ENCODE data around the gene CFAP57. TPM values are rescaled to one million over a fixed set of nuclear protein-coding genes. Genes with fewer than 3 reads are reported as not detected.
"Not testable (repeated sequence)": the region's sequence is repeated elsewhere in the genome, so short reads cannot be mapped to it uniquely, and the experiment has no call there.

CFAP57 gene
- polyA plus RNA-seq, 6 donors from 2014 or later = 0.13 to 1.0 (median 0.24) TPM

DNA sequence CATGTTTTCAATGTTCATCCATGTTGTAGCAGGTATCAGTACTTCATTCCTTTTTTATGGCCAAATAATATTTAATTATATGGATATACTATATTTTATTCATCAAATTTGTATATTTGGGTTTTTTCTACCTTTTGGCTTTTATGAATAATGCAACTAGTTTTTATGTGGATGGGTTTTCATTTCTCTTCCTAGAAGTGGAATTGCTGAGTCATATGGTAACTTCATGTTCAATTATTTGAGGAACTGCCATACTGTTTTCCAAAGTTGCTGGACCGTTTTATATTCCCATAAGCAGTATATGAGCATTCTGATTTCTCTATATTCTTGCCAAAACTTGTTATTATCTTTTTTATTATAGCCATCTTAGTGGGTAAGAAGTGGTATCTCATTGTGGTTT is 16.0 kb downstream of the CFAP57 start:
- Mint-ChIP-seq H3K4me1 (no peaks in the 10 kb centered on the region), H3K9me3 (peaks cover 0 to 42% (median 5%) of the 10 kb centered on the region in 7 donors), H3K27me3 (peaks cover 18 to 26% (median 25%) of the 10 kb centered on the region in 3 donors), H3K4me3 (no peak overlapping the region), H3K27ac (no peak overlapping the region), H3K36me3 (peaks cover 0 to 19% of the 10 kb centered on the region in 2 donors)
- ATAC-seq (ENCODE audit: low read depth in 2 of 2) = no peak
- DNase-seq = no peak

GRCh38 chr1:43194509-43194908 is 22.4 kb downstream of the CFAP57 start:
- peaks cover 15 to 32% (median 20%) of the 10 kb centered on the region in 3 donors for H3K27me3 Mint-ChIP-seq
- H3K9me3 Mint-ChIP-seq = peaks cover 4 to 48% (median 14%) of the 10 kb centered on the region in 7 donors
- H3K36me3 Mint-ChIP-seq = peaks cover 0 to 25% of the 10 kb centered on the region in 2 donors
- H3K4me3 Mint-ChIP-seq = no peak overlapping the region
- DNase-seq (no peak), ATAC-seq (ENCODE audit: low read depth in 2 of 2) (no peak)
- H3K27ac Mint-ChIP-seq = no peak overlapping the region
- no peaks in the 10 kb centered on the region for H3K4me1 Mint-ChIP-seq

- no peak for DNase-seq
- Mint-ChIP-seq H3K36me3 (peaks cover 0 to 8% of the 10 kb centered on the region in 2 donors), H3K27ac (no peak overlapping the region), H3K9me3 (peaks cover 3 to 20% (median 8%) of the 10 kb centered on the region in 7 donors), H3K4me3 (no peak overlapping the region), H3K27me3 (peaks cover 9 to 19% (median 9%) of the 10 kb centered on the region in 3 donors), H3K4me1 (no peaks in the 10 kb centered on the region)
- ATAC-seq (ENCODE audit: low read depth in 2 of 2) = no peak
These were observed 25.4 kb downstream of the CFAP57 start for GRCh38 chr1:43197343-43198127.

DNA sequence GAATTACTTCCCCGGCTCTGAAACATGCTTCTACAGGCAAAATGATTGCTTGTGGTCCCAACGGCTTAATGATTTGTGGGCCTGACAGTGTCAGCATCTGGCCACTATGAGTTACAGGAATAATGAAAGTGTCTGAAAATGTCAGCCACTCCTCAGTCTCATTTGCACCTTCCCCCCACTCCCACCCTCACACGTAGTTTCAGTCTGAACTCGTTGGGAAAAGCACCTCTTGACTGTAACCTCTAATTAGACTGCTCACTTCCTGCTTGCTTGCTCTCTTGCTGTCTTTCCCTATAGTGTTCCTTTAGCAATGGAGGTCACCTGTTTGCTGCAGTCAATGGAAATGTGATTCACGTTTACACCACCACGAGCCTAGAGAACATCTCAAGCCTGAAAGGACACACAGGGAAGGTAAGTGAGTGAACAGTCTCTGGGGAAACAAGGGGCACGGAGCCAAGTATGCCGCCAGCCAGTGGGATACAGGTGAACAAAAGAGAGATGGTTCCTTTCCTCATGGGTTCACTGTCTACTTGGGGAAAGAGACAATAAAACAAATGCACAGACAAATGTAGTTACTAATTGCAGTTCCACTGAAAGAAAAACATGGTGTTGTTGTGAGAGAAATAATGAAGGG is 27.1 kb downstream of the CFAP57 start:
- H3K9me3 Mint-ChIP-seq = peaks cover 4 to 15% (median 11%) of the 10 kb centered on the region in 7 donors
- H3K4me3 Mint-ChIP-seq = no peak overlapping the region
- H3K27me3 Mint-ChIP-seq = peaks cover 5 to 17% (median 9%) of the 10 kb centered on the region in 3 donors
- no peaks in the 10 kb centered on the region for H3K4me1 Mint-ChIP-seq
- no peak for DNase-seq
- ATAC-seq (ENCODE audit: low read depth in 2 of 2) = no peak
- H3K36me3 Mint-ChIP-seq = peaks cover 5 to 10% of the 10 kb centered on the region in 2 donors
- H3K27ac Mint-ChIP-seq = no peak overlapping the region

DNA sequence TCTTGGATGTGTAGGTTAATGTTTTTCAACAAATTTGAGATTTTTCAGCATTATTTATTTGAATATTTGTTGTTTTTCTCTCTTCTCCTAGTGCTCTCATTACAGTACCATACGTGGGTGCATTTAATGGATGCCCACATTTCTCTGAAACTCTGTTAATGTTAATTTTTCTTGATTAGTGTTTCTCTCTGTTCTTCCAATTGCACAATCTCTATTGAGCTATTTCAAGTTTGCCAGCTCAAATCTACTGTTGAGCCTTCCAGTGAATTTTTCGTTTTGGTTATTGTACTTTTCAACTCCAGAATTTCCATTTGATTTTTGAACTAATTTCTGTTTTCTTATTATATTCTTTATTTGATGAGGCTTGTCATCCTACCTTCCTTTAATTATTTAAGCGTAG is 31.7 kb downstream of the CFAP57 start:
- peaks cover 8 to 9% of the 10 kb centered on the region in 2 donors for H3K36me3 Mint-ChIP-seq
- peaks cover 0 to 16% (median 6%) of the 10 kb centered on the region in 7 donors for H3K9me3 Mint-ChIP-seq
- H3K27ac Mint-ChIP-seq = no peak overlapping the region
- no peak overlapping the region for H3K4me3 Mint-ChIP-seq
- ATAC-seq (ENCODE audit: low read depth in 2 of 2) (no peak), DNase-seq (no peak)
- peaks cover 0 to 11% (median 0%) of the 10 kb centered on the region in 3 donors for H3K27me3 Mint-ChIP-seq
- H3K4me1 Mint-ChIP-seq = peaks cover 4 to 8% (median 6%) of the 10 kb centered on the region in 3 donors

DNA sequence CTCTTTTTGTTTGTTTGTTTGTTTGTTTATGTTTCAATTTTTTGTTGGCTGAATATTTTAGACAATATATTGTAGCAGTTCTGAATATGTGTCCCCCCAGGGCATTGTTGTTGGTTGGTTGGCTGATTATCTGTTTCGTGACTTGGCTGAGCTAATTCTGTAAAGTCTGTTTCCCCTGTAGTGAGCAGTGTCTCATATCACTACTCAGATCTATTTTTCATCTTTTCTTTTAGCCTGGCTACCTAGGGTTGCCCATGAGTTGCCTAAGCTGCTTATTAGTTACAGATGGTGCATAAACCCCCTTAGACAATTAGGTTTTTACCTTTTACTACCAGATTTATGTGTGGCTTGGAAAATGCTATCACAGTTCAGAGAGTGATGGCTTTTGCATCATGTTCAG is 32.3 kb downstream of the CFAP57 start:
- Mint-ChIP-seq H3K36me3 (peaks cover 8 to 9% of the 10 kb centered on the region in 2 donors), H3K27me3 (peaks cover 0 to 11% (median 0%) of the 10 kb centered on the region in 3 donors), H3K27ac (peak overlapping the region in 1 of 6 donors; percentile 49), H3K4me1 (peaks cover 4 to 8% (median 6%) of the 10 kb centered on the region in 3 donors), H3K4me3 (no peak overlapping the region), H3K9me3 (peaks cover 0 to 16% (median 6%) of the 10 kb centered on the region in 7 donors)
- ATAC-seq (ENCODE audit: low read depth in 2 of 2) (no peak), DNase-seq (no peak)

DNA sequence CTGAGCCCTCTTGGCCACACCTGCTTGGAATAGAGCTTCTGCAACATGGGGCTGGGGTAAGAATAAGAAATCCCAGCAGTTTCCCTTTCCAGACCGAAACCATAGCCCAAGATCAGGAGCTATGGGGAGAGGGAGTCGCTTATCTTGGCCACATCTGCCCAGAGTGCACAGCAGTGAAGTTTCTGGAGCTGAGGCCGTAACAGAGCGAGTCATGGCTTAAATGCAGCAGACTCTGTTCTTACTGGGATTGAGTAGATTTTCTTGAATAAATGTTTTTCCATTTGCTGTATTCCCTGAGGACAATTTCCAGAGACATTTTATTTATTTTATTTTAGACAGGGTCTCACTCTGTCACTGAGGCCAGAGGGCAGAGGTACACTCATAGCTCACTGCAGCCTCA is 33.5 kb downstream of the CFAP57 start:
- Mint-ChIP-seq H3K27ac (no peak overlapping the region), H3K4me3 (no peak overlapping the region), H3K36me3 (peaks cover 8 to 9% of the 10 kb centered on the region in 2 donors), H3K27me3 (peaks cover 0 to 11% (median 0%) of the 10 kb centered on the region in 3 donors), H3K4me1 (peaks cover 4 to 8% (median 6%) of the 10 kb centered on the region in 3 donors), H3K9me3 (peaks cover 0 to 16% (median 6%) of the 10 kb centered on the region in 7 donors)
- no peak for DNase-seq
- ATAC-seq (ENCODE audit: low read depth in 2 of 2) = no peak

DNA sequence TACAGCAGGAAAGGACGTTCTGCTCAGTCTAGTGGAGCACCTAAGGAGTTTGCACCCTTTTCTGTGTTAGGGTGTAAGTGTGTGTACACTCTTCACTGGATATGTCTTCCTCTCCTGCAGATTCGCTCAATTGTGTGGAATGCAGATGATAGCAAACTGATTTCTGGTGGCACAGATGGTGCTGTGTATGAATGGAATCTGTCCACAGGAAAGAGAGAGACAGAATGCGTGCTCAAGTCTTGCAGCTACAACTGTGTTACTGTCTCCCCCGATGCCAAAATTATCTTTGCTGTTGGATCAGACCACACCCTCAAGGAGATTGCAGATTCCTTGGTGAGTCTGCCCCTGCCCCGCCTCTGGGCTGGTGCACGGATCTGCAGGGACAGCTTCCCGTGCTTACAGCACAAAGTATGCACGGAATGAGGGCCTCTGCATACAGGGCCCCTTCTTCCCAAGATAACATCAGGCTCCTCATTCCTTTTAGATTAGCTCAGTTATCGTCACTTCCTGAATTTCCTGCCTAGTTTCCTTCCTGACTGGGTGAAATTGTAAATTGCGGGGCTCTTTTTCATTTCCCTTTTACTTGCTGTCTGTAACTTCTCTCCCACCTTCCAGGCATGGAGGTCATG is 34.6 kb downstream of the CFAP57 start:
- Mint-ChIP-seq H3K9me3 (peaks cover 0 to 16% (median 6%) of the 10 kb centered on the region in 7 donors), H3K4me1 (peaks cover 4 to 8% (median 6%) of the 10 kb centered on the region in 3 donors), H3K27ac (no peak overlapping the region), H3K36me3 (peaks cover 8 to 9% of the 10 kb centered on the region in 2 donors), H3K4me3 (no peak overlapping the region), H3K27me3 (peaks cover 0 to 11% (median 0%) of the 10 kb centered on the region in 3 donors)
- DNase-seq (no peak), ATAC-seq (ENCODE audit: low read depth in 2 of 2) (no peak)

DNA sequence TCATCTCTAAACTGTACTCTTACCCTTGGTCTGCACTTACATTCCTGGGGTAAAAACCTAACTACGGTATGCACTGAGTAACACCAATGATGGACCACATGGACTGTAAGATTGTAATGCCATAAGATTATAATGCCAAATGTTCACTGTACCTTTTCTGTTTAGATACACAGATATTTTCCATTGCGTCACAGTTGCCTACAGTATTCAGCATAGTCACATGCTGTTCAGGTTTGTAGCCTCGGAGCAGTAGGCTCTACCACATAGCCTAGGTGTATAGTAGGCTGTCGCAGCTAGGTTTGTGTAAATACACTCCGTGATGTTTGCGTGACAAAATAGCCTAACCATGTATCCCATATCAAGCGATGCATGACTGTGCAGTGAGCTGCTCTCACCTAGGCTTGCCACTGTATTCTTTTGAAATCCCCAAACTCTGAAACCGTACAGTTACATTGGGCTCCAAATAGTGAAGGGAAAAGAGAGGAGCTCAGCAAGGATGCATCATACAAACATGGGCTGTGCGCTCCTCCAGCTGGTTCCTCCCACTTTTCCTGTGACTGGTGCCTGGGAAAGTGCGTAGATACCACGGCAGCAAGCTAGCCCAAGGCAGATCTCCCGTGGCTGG is 35.2 kb downstream of the CFAP57 start:
- H3K4me3 Mint-ChIP-seq = peak overlapping the region in 1 of 8 donors; percentile 27
- no peak overlapping the region for H3K27ac Mint-ChIP-seq
- peaks cover 0 to 11% (median 0%) of the 10 kb centered on the region in 3 donors for H3K27me3 Mint-ChIP-seq
- DNase-seq (no peak), ATAC-seq (ENCODE audit: low read depth in 2 of 2) (no peak)
- H3K36me3 Mint-ChIP-seq = peaks cover 8 to 9% of the 10 kb centered on the region in 2 donors
- peaks cover 0 to 16% (median 6%) of the 10 kb centered on the region in 7 donors for H3K9me3 Mint-ChIP-seq
- peaks cover 4 to 8% (median 6%) of the 10 kb centered on the region in 3 donors for H3K4me1 Mint-ChIP-seq

- DNase-seq; H3K4me1 Mint-ChIP-seq; H3K27ac Mint-ChIP-seq; H3K36me3 Mint-ChIP-seq; ATAC-seq (ENCODE audit: low read depth in 2 of 2); H3K4me3 Mint-ChIP-seq: not testable (repeated sequence)
- H3K9me3 Mint-ChIP-seq = peaks cover 0 to 16% (median 6%) of the 10 kb centered on the region in 7 donors
- peaks cover 0 to 11% (median 0%) of the 10 kb centered on the region in 3 donors for H3K27me3 Mint-ChIP-seq
These were observed 36.1 kb downstream of the CFAP57 start for GRCh38 chr1:43208277-43208676.

DNA sequence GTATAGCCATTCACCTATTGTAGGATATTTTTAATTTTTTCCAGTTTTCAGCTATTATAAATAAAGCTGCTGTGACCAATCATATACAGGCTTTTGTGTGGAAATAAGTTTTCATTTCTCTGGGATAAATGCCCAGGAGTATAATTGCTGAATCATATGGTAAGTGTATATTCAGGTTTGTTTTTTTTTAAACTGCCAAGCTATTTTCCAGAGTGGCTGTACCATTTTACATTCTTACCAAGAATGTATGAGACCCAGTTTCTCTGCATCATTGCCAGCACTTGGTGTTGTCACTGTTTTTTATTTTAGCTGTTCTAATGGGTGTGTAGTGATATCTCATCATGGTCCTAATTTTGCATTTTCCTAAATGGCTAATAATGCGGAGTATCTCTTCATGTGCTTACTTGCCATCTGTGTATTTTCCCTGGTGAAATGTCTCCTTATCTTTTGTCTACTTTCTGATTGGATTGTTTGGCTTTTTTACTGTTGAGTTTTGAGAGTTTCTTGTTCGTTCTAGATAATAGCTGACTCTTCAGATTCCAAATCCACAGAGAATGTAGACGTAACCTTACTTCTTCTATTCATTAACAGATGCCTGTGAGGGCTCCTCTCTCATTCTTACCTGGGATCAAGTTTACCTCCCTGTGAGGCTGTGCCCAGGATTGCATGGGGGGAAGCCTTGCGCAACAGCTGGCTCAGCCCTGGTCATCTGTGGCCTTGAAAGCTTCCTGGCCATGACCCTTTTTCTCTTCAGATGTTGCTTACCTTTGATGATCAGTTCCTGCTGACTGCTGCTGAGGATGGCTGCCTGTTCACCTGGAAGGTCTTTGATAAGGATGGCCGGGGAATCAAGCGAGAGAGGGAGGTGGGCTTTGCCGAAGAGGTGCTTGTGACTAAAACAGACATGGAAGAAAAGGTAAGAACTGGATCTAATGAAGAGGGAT is 42.6 kb downstream of the CFAP57 start:
- no peak for DNase-seq
- Mint-ChIP-seq H3K27ac (peak overlapping the region in 4 of 6 donors; percentile 12 to 39 (median 27)), H3K9me3 (no peaks in the 10 kb centered on the region), H3K4me3 (no peak overlapping the region), H3K4me1 (no peaks in the 10 kb centered on the region), H3K27me3 (peaks cover 5 to 15% (median 12%) of the 10 kb centered on the region in 3 donors), H3K36me3 (no peaks in the 10 kb centered on the region)
- no peak for ATAC-seq (ENCODE audit: low read depth in 2 of 2)

DNA sequence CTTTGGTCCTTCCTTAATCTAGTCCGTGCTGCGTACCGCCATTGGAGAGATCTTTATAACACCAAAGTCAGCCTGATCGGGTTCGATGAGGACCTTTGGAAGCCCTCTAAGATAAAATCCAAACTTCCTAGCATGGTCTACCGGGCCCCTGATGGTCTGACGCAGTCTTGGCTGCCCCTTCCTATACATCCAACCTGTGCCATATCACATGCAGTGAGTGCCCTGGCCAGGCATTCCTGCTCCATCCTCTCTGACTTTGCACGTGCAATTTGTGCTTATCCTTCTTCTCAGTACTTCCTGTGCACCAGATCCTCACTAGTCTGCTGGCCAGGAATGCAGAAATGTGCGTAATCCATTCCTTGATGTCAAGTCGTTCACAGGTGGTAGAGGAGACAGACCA is 45.6 kb downstream of the CFAP57 start:
- Mint-ChIP-seq H3K36me3 (peaks cover 0 to 8% of the 10 kb centered on the region in 2 donors), H3K27ac (peak overlapping the region in 2 of 6 donors; percentile 71 to 85), H3K4me3 (no peak overlapping the region), H3K4me1 (peaks cover 20 to 26% (median 20%) of the 10 kb centered on the region in 3 donors), H3K9me3 (no peaks in the 10 kb centered on the region), H3K27me3 (peaks cover 5 to 15% (median 12%) of the 10 kb centered on the region in 3 donors)
- DNase-seq (no peak), ATAC-seq (ENCODE audit: low read depth in 2 of 2) (no peak)
